WTC11 (cell line): ENCODE measurements around the gene FRMD4B. TPM values are rescaled to one million over a fixed set of nuclear protein-coding genes. Genes with fewer than 3 reads are reported as not detected.

Experiments used
- ATAC-seq: fragments of 200-7000 bp; cut with Tn5 transposase; 2 replicates; pipeline ENCODE4 v1.10.0; 2021; ENCODE audit warnings: mild to moderate bottlenecking, moderate library complexity
- CTCF ChIA-PET: fragments of 300-600 bp; sonication (Branson Sonifier 250); formaldehyde crosslinking; loops from one replicate; lab custom pipeline; 2021; ENCODE audit warnings: antibody characterized with exemption; lab: Charles Lee
- POLR2A ChIA-PET: fragments of 350-600 bp; sonication (Branson Sonifier 250); formaldehyde crosslinking; loops from one replicate; lab custom pipeline; 2021; ENCODE audit warnings: antibody characterized with exemption; lab: Charles Lee
- DNase-seq: peaks from one replicate; pipeline ENCODE4 v3.0.0; 2021; ENCODE audit warnings: low spot score
- H3K27ac Mint-ChIP-seq: 2 replicates; pipeline ENCODE4 v1.8.0; 2021; ENCODE audit warnings: mixed read lengths
- H3K27me3 Mint-ChIP-seq: 2 replicates; pipeline ENCODE4 v1.8.0; 2021; ENCODE audit warnings: low read depth, mild to moderate bottlenecking, moderate library complexity, mixed read lengths
- H3K36me3 Mint-ChIP-seq: 2 replicates; pipeline ENCODE4 v1.8.0; 2021; ENCODE audit warnings: mixed read lengths
- H3K4me1 Mint-ChIP-seq: 2 replicates; pipeline ENCODE4 v1.8.0; 2022; ENCODE audit warnings: mixed read lengths
- H3K4me3 Mint-ChIP-seq: 2 replicates; pipeline ENCODE4 v1.8.0; 2021; ENCODE audit warnings: mild to moderate bottlenecking, moderate library complexity, mixed read lengths
- H3K9me3 Mint-ChIP-seq: 2 replicates; pipeline ENCODE4 v1.8.0; 2021; ENCODE audit warnings: mixed read lengths
- GABPB1 ChIP-seq: sonication (generic); formaldehyde crosslinking; IDR thresholded peaks from 2 replicates; pipeline ENCODE4 v1.8.1; 2023; ENCODE audit warnings: mild to moderate bottlenecking, missing genetic modification reagents
- GTF2I ChIP-seq: fragments of 250-450 bp; sonication (Bioruptor Pico); conservative IDR thresholded peaks from 2 replicates; pipeline ENCODE4 v1.4.0; 2021; ENCODE audit warnings: mild to moderate bottlenecking
- MYBL2 ChIP-seq: sonication (generic); formaldehyde crosslinking; IDR thresholded peaks from 2 replicates; pipeline ENCODE4 v1.8.1; 2023; ENCODE audit warnings: mild to moderate bottlenecking, moderate library complexity, missing genetic modification reagents
- NR1H2 ChIP-seq: sonication (generic); formaldehyde crosslinking; IDR thresholded peaks from 2 replicates; pipeline ENCODE4 v1.9.0; 2021; ENCODE audit warnings: mild to moderate bottlenecking, moderate library complexity, missing genetic modification reagents
- NR2C2 ChIP-seq: sonication (generic); formaldehyde crosslinking; IDR thresholded peaks from 2 replicates; pipeline ENCODE4 v1.8.0; 2022; ENCODE audit warnings: mild to moderate bottlenecking, missing genetic modification reagents
- ZBTB21 ChIP-seq: sonication (generic); formaldehyde crosslinking; IDR thresholded peaks from 2 replicates; pipeline ENCODE4 v1.8.1; 2023; ENCODE audit warnings: mild to moderate bottlenecking, missing genetic modification reagents, borderline replicate concordance
- ZNF263 ChIP-seq: sonication (generic); formaldehyde crosslinking; IDR thresholded peaks from 2 replicates; pipeline ENCODE4 v1.8.1; 2022; ENCODE audit warnings: low read depth, mild to moderate bottlenecking, moderate library complexity, missing genetic modification reagents
- ZNF416 ChIP-seq: fragments of 250-450 bp; sonication (Bioruptor Pico); IDR thresholded peaks from 2 replicates; pipeline ENCODE4 v1.9.0; 2021; ENCODE audit warnings: mild to moderate bottlenecking, inconsistent platforms
- total RNA-seq: library from RNA; stranded (reverse); gene quantifications from 3 replicates; pipeline ENCODE4 v1.2.3, GENCODE V29; 2021
- TF ChIP-seq, protein P1 (sequence below): fragments of 250-450 bp; sonication (Bioruptor Pico); conservative IDR thresholded peaks from 2 replicates; pipeline ENCODE4 v1.9.0; 2021; ENCODE audit warnings: mild to moderate bottlenecking
- TF ChIP-seq, protein P2 (sequence below): sonication (generic); formaldehyde crosslinking; IDR thresholded peaks from 2 replicates; pipeline ENCODE4 v1.8.0; 2022; ENCODE audit warnings: mild to moderate bottlenecking, missing genetic modification reagents
- TF ChIP-seq, protein P3 (sequence below): sonication (generic); formaldehyde crosslinking; IDR thresholded peaks from 2 replicates; pipeline ENCODE4 v1.8.1; 2023; ENCODE audit warnings: mild to moderate bottlenecking, missing genetic modification reagents, borderline replicate concordance
- TF ChIP-seq, protein P4 (sequence below): sonication (generic); formaldehyde crosslinking; IDR thresholded peaks from 2 replicates; pipeline ENCODE4 v1.8.1; 2023; ENCODE audit warnings: mild to moderate bottlenecking, moderate library complexity, missing genetic modification reagents
- TF ChIP-seq, protein P5 (sequence below): sonication (generic); formaldehyde crosslinking; IDR thresholded peaks from 2 replicates; pipeline ENCODE4 v1.8.0; 2022; ENCODE audit warnings: missing genetic modification reagents
- TF ChIP-seq, protein P6 (sequence below): sonication (generic); formaldehyde crosslinking; conservative IDR thresholded peaks from 2 replicates; pipeline ENCODE4 v1.8.1; 2023; ENCODE audit warnings: mild to moderate bottlenecking, low read depth, missing genetic modification reagents, moderate library complexity
- TF ChIP-seq, protein P7 (sequence below): sonication (generic); formaldehyde crosslinking; IDR thresholded peaks from 2 replicates; pipeline ENCODE4 v1.8.0; 2023; ENCODE audit warnings: missing genetic modification reagents, mild to moderate bottlenecking, borderline replicate concordance

The FRMD4B gene
- total RNA-seq, 1 experiment from 2014 or later: 6.7 TPM

DNA sequence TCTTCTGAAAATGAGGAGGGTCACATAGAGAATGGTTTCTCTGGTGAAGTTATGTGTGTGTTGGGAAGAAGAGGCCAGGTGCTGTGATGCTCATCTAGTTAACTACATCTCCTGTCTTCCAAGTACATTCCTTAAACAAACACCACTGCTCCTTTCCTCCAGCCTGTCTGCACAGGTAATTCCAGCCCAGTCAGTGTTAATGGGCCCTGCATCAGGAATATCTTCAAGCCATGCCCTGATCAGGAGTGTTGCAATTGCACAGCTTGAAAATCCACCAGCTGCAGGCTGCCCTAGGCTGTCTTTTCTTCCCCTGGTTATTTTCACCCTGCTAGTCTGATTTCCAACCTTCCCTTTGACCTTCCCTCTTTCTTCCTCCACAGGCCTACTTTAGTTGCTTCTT lies 221.6 kb downstream of the FRMD4B start (continued):
- TF ChIP-seq, protein P1, sequence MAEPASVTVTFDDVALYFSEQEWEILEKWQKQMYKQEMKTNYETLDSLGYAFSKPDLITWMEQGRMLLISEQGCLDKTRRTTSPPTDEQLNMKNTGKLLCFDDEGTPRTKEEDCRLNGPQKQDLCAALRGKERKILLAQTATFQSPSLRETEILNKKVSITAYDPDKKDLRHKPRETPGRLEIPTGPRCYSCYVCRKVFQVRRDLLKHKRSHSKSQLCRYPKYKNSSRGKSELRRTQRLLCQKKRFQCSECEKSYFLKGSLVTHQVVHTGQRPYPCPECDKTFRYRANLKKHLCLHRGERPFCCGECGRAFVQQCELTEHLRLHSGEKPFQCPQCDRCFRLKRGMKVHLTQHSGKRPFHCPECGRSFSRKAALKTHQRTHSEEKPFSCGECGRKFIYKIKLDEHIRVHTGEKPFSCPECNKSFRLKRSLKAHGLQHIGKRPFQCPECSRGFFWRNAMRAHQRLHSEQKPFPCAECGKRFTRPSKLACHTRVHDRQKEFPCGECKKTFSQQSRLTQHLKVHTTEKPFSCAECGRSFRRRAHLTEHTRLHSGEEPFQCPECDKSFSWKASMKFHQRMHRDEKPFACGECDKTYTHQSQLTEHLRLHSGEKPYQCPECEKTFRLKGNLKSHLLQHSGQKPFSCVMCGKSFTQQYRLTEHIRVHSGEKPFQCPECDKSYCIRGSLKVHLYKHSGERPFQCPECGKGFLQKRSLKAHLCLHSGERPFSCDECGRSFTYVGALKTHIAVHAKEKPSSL (CRISPR knock-in tag): no peak
- TF ChIP-seq ZNF263 (no peak), ZBTB21 (CRISPR knock-in tag) (no peak)
- TF ChIP-seq, protein P2, sequence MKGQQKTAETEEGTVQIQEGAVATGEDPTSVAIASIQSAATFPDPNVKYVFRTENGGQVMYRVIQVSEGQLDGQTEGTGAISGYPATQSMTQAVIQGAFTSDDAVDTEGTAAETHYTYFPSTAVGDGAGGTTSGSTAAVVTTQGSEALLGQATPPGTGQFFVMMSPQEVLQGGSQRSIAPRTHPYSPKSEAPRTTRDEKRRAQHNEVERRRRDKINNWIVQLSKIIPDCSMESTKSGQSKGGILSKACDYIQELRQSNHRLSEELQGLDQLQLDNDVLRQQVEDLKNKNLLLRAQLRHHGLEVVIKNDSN (CRISPR knock-in tag): no peak
- TF ChIP-seq, protein P3, sequence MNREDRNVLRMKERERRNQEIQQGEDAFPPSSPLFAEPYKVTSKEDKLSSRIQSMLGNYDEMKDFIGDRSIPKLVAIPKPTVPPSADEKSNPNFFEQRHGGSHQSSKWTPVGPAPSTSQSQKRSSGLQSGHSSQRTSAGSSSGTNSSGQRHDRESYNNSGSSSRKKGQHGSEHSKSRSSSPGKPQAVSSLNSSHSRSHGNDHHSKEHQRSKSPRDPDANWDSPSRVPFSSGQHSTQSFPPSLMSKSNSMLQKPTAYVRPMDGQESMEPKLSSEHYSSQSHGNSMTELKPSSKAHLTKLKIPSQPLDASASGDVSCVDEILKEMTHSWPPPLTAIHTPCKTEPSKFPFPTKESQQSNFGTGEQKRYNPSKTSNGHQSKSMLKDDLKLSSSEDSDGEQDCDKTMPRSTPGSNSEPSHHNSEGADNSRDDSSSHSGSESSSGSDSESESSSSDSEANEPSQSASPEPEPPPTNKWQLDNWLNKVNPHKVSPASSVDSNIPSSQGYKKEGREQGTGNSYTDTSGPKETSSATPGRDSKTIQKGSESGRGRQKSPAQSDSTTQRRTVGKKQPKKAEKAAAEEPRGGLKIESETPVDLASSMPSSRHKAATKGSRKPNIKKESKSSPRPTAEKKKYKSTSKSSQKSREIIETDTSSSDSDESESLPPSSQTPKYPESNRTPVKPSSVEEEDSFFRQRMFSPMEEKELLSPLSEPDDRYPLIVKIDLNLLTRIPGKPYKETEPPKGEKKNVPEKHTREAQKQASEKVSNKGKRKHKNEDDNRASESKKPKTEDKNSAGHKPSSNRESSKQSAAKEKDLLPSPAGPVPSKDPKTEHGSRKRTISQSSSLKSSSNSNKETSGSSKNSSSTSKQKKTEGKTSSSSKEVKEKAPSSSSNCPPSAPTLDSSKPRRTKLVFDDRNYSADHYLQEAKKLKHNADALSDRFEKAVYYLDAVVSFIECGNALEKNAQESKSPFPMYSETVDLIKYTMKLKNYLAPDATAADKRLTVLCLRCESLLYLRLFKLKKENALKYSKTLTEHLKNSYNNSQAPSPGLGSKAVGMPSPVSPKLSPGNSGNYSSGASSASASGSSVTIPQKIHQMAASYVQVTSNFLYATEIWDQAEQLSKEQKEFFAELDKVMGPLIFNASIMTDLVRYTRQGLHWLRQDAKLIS (CRISPR knock-in tag): no peak

DNA sequence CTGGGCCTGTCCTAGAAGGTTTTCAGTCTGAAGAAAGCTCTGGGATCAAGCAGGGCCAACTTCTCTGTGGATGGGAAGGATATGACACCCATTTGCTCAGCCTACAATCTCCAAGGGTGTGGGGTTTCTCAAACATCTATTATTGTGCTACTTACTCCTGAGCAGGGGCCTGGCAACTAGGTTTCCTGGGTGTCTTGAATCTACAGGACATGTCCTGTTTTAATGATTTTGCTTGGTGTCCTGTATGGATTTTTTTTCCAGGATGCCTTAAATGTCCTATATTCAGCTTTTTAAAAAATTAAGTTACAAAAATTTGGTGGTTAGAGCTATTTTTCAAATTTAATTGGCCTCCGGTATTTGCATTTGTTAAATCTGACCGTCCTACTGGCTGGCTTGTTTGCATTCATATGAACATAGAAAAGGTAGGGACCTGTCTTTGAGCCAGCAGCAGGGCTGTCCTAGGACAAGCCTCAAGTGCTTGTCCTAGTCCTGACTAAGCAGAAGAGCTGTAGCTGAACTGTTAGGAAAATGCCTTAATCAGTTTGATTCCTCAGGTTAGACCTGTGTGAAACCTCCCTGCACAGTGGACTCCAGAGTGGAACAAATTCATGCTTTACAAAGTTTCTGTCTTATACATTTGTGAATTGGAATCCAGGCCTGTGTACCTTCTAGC lies 223.4 kb downstream of the FRMD4B start:
- POLR2A ChIA-PET: no interaction called here
- no peaks in the 10 kb centered on the region for H3K9me3 Mint-ChIP-seq
- ATAC-seq (no peak), DNase-seq (no peak)
- CTCF ChIA-PET: interaction anchor here (0.5 to 8.2 kb wide), 21 partner anchors 9 to 265 kb away, joined by 3 to 120 read pairs (median 4); no protein-coding TSS in a partner anchor
- peaks cover 16% of the 10 kb centered on the region for H3K4me1 Mint-ChIP-seq
- H3K27ac Mint-ChIP-seq: no peak overlapping the region
- no peaks in the 10 kb centered on the region for H3K27me3 Mint-ChIP-seq
- H3K36me3 Mint-ChIP-seq: no peaks in the 10 kb centered on the region
- H3K4me3 Mint-ChIP-seq: no peak overlapping the region
- TF ChIP-seq, protein P4, sequence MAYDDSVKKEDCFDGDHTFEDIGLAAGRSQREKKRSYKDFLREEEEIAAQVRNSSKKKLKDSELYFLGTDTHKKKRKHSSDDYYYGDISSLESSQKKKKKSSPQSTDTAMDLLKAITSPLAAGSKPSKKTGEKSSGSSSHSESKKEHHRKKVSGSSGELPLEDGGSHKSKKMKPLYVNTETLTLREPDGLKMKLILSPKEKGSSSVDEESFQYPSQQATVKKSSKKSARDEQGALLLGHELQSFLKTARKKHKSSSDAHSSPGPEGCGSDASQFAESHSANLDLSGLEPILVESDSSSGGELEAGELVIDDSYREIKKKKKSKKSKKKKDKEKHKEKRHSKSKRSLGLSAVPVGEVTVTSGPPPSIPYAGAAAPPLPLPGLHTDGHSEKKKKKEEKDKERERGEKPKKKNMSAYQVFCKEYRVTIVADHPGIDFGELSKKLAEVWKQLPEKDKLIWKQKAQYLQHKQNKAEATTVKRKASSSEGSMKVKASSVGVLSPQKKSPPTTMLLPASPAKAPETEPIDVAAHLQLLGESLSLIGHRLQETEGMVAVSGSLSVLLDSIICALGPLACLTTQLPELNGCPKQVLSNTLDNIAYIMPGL (CRISPR knock-in tag): no peak
- no peak for TF ChIP-seq NR2C2
- no peak for TF ChIP-seq ZNF416 (CRISPR knock-in tag)
- TF ChIP-seq, protein P5, sequence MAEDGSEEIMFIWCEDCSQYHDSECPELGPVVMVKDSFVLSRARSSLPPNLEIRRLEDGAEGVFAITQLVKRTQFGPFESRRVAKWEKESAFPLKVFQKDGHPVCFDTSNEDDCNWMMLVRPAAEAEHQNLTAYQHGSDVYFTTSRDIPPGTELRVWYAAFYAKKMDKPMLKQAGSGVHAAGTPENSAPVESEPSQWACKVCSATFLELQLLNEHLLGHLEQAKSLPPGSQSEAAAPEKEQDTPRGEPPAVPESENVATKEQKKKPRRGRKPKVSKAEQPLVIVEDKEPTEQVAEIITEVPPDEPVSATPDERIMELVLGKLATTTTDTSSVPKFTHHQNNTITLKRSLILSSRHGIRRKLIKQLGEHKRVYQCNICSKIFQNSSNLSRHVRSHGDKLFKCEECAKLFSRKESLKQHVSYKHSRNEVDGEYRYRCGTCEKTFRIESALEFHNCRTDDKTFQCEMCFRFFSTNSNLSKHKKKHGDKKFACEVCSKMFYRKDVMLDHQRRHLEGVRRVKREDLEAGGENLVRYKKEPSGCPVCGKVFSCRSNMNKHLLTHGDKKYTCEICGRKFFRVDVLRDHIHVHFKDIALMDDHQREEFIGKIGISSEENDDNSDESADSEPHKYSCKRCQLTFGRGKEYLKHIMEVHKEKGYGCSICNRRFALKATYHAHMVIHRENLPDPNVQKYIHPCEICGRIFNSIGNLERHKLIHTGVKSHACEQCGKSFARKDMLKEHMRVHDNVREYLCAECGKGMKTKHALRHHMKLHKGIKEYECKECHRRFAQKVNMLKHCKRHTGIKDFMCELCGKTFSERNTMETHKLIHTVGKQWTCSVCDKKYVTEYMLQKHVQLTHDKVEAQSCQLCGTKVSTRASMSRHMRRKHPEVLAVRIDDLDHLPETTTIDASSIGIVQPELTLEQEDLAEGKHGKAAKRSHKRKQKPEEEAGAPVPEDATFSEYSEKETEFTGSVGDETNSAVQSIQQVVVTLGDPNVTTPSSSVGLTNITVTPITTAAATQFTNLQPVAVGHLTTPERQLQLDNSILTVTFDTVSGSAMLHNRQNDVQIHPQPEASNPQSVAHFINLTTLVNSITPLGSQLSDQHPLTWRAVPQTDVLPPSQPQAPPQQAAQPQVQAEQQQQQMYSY (CRISPR knock-in tag): no peak
- TF ChIP-seq GTF2I (CRISPR knock-in tag): no peak
- no peak for TF ChIP-seq NR1H2 (CRISPR knock-in tag)
- TF ChIP-seq, protein P6, sequence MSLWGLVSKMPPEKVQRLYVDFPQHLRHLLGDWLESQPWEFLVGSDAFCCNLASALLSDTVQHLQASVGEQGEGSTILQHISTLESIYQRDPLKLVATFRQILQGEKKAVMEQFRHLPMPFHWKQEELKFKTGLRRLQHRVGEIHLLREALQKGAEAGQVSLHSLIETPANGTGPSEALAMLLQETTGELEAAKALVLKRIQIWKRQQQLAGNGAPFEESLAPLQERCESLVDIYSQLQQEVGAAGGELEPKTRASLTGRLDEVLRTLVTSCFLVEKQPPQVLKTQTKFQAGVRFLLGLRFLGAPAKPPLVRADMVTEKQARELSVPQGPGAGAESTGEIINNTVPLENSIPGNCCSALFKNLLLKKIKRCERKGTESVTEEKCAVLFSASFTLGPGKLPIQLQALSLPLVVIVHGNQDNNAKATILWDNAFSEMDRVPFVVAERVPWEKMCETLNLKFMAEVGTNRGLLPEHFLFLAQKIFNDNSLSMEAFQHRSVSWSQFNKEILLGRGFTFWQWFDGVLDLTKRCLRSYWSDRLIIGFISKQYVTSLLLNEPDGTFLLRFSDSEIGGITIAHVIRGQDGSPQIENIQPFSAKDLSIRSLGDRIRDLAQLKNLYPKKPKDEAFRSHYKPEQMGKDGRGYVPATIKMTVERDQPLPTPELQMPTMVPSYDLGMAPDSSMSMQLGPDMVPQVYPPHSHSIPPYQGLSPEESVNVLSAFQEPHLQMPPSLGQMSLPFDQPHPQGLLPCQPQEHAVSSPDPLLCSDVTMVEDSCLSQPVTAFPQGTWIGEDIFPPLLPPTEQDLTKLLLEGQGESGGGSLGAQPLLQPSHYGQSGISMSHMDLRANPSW (CRISPR knock-in tag): no peak
- no peak for TF ChIP-seq GABPB1 (CRISPR knock-in tag)
- TF ChIP-seq MYBL2: no peak
- TF ChIP-seq, protein P7, sequence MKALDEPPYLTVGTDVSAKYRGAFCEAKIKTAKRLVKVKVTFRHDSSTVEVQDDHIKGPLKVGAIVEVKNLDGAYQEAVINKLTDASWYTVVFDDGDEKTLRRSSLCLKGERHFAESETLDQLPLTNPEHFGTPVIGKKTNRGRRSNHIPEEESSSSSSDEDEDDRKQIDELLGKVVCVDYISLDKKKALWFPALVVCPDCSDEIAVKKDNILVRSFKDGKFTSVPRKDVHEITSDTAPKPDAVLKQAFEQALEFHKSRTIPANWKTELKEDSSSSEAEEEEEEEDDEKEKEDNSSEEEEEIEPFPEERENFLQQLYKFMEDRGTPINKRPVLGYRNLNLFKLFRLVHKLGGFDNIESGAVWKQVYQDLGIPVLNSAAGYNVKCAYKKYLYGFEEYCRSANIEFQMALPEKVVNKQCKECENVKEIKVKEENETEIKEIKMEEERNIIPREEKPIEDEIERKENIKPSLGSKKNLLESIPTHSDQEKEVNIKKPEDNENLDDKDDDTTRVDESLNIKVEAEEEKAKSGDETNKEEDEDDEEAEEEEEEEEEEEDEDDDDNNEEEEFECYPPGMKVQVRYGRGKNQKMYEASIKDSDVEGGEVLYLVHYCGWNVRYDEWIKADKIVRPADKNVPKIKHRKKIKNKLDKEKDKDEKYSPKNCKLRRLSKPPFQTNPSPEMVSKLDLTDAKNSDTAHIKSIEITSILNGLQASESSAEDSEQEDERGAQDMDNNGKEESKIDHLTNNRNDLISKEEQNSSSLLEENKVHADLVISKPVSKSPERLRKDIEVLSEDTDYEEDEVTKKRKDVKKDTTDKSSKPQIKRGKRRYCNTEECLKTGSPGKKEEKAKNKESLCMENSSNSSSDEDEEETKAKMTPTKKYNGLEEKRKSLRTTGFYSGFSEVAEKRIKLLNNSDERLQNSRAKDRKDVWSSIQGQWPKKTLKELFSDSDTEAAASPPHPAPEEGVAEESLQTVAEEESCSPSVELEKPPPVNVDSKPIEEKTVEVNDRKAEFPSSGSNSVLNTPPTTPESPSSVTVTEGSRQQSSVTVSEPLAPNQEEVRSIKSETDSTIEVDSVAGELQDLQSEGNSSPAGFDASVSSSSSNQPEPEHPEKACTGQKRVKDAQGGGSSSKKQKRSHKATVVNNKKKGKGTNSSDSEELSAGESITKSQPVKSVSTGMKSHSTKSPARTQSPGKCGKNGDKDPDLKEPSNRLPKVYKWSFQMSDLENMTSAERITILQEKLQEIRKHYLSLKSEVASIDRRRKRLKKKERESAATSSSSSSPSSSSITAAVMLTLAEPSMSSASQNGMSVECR (CRISPR knock-in tag): no peak
